HG03342 (cell line): ENCODE measurements around the gene DCLRE1C.
"Not testable (repeated sequence)": the region's sequence is repeated elsewhere in the genome, so short reads cannot be mapped to it uniquely, and the experiment has no call there.

Source experiments
- ATAC-seq: cut with Tn5 transposase; IDR thresholded peaks from one replicate; pipeline ENCODE4 v1.9.1; 2021; ENCODE audit warnings: mild to moderate bottlenecking, moderate library complexity; ENCODE audit not compliant: unreplicated experiment

Gene DCLRE1C

DNA sequence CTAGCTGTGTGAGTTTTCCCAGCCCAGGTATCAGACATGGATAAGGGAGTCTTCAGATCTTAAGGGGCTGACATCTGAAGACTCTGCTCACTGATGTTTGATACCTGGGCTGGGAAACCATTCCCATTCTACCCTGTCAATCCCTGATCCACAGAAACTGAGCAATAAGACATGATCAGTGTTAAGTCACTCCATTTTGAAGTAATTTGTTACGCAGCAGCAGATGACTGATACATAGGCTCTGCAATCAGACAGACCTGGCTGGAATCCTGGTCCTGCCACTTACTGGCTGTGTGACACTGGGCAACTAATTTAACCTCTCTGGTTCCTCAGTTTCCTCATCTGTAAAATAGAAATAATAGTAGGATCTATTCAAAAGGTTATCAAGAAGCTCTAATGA lies 6.6 kb downstream of the DCLRE1C start:
- ATAC-seq, result no peak

DNA sequence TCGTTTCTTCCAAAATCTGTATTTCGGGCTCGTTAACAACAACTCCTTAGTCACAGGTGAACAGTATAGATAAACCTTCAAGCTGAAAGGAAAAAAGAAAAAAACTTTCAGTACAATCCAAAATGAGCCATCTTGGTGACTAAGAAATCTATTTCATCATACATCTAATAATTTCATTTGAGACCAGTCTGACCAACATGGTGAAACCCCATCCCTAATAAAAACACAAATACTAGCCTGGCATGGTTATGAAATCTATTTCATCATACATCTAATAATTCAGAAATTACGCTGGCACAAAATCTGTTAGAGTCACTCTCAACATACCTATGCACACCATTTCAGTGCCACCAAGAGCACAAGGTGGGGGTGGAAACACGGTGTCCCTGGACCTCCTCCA lies 8.8 kb downstream of the DCLRE1C start:
- no peak for ATAC-seq

DNA sequence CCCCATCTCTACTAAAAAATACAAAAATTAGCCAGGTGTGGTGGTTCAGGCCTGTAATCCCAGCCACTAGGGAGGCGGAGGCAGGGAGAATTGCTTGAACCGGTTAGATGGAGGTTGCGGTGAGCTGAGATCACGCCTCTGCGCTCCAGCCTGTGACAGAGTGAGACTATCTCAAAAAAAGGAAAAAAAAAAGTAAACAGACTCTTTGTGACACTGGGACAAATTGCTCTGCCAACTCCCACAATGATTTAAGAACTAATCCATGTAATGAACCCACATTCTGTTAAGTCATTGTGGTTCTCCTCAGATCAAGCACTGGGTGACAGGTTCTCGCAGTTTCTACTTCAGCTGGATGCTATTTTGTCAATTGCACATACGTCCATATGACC lies 11.0 kb downstream of the DCLRE1C start:
- ATAC-seq, result not testable (repeated sequence)

DNA sequence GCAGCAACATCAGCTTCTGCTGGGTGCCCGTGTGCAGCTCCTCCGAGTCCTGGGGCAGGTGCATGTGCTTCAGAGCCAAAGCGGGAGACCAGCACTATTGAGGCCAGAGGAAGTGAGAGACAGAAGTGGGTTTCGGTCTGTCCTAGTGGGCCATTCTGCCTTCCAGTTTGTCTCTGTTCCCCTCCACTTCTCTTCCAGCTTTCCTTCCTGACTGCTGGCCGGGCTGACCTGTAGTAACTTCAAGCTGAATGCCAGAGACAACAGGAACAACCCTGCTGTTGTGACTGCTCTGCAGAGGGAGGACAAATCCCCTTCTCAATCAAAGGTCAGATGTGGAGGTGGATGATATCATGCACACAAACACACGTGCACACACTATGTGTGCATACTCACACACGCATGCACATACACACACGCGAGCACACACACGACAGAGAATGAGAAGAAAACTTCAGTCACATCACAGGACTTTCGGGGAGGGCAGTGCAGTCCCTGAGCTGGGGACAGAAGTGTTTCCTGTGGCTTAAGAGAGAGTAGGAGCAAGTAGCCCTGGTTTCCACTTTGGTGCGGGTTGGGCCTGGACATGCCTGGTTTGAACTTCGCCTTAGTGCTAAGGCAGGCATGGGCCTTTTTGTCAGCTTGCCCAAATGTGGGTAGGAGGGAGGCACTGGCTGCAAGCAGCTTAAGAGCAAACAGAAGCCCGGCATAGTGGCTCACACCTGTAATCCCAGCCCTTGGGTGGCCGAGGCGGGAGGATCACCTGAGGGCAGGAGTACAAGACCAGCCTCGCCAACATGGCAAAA lies 11.5 kb downstream of the DCLRE1C start:
- peak; percentile 84 for ATAC-seq

DNA sequence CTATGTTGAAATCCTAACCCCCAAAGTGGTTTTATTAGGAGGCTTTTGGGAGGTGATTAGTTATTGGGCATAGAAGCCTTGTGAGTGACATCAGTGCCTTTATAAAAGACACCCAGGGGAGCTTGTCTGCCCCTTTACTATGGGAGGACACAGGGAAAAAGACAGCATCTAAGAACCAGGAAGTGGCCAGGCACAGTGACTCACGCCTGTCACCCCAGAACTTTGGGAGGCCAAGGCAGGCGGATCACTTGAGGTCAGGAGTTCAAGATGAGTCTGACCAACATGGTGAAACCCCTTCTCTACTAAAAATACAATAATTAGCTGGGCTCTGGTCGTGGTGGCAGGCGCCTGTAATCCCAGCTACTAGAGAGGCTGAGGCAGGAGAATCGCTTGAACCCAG lies 14.9 kb downstream of the DCLRE1C start:
- not testable (repeated sequence) for ATAC-seq

DNA sequence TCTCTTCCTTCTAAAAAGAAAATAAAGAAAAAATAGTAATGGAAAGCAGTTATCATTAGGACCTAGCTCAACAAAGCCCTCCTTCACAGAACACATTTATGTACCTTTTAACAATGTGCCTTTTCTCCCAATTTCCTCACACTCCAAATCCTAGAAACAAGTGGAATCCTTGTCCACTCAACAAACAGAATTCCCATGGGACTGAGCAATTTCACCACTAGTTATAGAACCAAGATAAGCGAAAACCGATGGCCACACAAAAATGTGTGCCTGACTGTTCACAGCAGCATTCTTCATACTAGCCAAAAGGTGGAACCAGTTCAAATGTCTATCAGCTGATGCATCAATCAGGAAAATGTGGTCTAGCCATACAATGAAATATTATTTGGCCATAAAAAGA lies 17.3 kb downstream of the DCLRE1C start:
- ATAC-seq, result no peak

DNA sequence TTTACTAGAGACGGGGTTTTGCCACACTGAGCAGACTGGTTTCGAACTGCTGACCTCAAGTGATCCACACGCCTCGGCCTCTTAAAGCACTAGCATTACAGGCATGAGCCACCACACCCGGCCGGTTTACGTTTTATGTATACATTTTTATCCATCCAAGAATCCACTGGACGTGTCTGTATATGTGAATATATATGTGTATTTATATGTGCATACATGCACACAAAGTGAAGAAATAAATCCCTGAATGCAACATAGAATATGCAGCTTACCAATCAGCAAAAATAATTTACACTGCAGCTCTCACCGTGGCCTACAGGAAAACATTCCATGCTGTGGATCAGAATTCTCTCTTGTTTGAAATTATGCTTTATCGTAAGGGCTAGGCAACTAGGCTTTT lies 23.3 kb downstream of the DCLRE1C start:
- no peak for ATAC-seq

DNA sequence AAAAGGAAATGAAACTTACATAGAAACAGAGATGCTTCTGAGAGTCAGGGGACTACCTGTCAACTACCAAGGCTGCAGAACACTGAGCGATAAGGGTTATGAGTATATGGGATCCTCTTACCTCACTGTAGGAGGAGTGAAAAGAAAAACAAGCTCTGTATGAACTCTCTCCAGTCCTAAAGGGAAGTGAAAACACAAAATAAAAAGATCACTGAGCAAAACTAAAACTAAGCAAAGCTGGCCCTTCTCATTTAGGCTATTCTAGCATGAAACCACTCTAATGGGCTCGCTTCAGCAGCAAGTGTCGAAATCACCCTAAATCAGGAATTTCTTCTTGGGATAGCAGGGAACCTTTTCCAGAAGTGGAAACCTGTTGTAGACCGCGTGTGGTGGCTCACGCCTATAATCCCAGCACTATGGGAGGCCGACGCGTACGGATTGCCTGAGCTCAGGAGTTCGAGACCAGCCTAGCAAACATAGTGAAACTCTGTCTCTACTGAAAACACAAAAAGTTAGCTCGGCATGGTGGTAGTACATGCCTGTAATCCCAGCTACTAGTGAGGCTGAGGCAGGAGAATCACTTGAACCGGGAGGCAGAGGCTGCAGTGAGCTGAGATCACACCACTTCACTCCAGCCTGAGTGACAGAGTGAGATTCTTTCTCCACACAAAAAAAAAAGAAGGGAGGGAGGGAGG lies 27.0 kb downstream of the DCLRE1C start:
- peak; percentile 97 for ATAC-seq

DNA sequence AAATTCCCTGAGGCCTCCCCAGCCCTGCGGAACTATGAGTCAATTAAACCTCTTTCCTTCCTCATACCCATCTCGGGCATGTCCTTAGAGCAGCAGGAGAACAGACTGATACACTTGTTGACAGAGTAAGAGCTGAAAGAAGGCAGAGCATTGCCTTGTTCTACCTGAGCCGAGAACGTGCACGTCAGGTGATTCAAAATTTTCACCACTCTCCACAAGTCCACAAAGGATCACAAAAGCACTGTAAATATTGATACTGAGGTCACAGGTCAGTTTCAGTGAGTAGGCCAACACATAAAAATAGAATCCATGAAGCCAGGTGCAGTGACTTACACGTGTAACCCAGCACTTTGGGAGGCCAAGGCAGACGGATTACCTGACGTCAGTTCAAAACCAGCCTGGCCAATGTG lies 27.8 kb downstream of the DCLRE1C start:
- ATAC-seq, result peak; percentile 17

DNA sequence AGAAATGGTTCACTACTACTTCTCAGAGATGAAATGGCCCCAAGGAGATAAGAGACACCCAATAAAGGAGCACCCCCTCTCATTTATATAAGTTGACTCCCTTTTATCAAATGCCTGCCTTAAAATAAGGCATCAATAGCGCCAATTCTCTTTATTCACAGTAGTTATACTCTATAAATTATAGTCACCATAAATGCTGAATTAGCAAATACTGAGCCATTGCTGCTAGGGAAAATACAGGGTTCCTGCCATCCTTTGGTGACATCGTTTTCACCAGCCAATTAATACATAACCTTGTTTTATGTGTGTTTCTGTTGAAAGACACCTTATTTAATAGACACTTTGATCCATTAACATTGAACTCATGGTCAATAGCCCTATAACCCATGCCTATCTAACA lies 28.6 kb downstream of the DCLRE1C start:
- no peak for ATAC-seq

DNA sequence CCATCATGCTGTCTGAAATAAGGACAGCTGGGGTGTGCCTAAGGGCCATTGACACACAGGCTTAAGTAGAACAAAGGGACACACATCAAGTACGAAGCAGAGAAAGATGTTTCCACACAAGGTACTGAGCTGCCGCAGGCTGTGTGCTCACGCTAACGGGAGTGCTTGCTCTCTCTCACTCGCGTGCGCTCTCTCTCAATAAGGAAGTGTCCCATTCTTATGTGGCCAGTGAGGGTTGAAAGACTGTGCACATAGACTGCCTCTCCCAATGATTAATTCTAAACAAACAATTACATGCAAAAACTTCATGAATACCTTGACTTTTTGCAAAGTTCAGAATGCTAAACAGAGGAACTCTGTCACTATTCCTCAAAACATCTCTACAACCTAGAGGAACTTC lies 29.9 kb downstream of the DCLRE1C start:
- ATAC-seq, result no peak

DNA sequence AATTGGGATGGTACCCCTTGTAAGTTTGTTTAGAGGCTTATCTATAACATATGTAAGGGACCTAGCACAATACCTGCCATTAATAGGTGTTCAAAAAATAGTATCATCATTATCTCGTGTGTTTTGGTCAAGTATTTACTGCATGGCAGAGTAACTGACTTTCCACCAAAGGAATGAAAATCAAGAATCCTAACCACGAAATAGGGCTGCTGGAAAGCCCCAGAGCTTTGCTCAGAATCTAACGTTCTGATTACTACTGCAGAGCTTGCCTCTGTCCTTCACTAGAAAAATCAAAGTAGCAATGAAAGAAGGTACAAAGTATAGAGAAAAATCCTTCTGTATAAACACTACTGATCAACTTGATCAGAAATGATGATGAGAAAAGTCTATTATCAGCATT lies 34.9 kb downstream of the DCLRE1C start:
- ATAC-seq, result no peak

DNA sequence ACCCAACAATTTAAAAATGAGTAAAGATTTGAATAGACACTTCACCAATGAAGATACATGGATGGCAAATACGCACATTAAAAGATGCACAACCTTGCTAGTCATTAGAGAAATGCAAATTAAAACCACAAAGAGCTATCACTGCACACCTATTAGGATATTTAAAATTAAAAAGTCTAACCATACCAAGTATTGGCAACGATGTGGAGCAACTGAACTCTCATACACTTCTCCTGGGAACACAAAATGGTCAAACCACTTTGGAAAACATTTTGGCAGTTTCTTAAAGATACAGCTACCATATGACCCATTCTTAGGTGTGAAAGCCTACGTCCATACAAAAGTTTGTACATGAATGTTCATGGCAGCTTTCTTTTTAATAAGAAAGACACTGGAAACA lies 36.1 kb downstream of the DCLRE1C start:
- ATAC-seq, result no peak

DNA sequence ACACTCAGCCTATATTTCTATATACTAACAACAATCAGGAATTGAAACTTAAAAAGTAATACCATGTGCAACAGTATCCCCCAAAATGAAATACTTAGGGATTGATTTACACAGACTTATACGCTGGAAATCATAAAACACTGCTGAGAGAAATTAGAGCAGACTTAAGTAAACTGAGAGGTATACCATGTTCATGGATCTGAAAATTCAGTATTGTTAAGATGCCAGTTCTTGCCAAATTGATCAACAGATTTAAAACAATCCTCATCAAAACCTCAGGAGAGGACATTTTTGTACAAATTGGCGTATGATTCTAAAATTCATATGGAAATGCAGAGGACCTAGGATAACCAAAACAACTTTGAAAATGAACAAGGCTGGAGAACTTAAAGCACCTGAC lies 37.3 kb downstream of the DCLRE1C start:
- no peak for ATAC-seq

DNA sequence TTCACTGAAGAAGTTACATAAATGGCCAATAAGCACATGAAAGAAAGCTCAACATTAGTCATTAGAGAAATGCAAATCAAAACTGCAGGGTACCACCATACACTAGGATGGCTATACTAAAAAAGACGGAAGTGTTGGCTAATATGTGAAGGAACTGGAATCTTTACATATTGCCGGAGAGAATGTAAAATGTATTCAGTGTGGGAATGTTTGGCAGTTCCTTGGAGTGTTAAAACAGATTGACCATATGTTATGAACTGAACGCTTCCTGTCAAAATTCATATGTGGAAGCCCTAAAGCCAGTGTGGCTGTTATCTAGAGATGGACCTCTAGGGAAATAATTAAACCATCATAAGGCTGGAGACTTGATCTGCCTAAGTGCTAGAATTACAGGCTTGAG lies 42.1 kb downstream of the DCLRE1C start:
- no peak for ATAC-seq

DNA sequence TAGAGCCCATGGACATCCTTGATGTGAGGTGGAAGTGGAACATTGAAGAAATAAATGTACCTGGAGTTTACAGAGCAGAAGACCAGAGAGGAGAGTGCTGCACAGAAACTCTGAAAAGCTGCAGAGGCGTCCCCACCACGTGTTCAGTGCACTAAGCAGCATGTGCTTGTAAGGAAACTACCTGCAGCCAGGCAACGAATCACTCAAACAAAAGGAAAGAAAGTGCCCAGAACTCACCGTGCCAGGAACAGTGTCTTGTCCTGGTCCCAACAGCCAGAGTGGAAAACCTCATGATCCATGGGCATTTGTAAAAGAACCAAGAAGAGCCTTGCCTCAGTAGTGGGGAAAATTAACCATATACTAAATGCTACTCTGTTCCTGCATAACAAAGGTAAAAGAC lies 42.9 kb downstream of the DCLRE1C start:
- no peak for ATAC-seq

DNA sequence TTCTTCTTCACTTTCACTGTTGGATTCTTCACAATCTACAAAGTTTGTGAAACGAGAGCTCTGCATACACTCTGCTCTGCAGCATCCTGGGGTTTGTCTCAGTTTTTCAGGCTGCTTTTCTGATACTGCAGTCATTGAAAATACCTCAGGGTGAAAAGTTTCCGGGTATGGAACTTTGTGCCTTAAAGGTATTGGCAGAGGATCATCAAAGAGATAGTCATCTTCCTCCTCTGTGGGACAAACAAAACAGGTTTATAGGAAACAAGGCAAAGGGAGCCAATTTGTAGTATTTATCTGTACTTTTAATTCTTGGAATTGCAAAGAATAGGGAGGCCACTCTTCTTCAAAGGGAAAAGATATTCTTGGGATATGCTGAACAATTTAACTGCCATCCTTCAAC lies 44.8 kb downstream of the DCLRE1C start:
- no peak for ATAC-seq

DNA sequence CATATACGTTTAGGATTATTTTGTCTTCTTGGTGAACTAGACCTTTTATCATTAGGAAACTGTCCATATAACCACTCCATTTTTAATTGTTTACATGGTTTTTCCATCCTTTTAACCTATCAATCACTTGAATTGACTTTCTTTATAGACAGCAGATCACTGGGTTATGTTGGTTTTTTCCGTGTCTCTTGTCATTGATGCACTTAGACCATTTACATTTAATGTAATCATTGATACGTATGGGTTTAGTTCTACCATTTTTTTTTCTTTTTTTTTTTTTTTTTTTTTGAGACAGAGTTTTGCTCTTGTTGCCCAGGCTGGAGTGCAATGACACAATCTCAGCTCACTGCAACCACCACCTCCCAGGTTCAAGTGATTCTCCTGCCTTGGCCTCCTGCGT lies 46.3 kb downstream of the DCLRE1C start:
- not testable (repeated sequence) for ATAC-seq

DNA sequence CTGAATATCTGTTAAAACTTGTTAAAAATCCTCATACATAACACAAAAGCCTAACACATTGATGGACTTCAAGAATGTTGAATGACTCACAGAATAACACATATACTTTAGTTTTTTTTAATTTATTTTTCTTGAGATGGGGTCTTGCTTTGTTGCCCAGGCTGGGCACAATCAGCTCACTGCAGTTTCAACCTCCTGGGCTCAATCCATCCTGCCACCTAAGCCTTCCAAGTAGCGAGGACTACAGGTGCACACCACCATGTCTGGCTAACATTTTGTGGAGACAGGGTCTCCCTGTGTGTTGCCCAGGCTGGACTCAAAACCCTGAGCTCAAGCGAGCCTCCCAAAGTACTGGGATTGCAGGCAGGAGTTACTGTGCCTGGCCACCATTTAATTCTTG lies 47.1 kb downstream of the DCLRE1C start:
- no peak for ATAC-seq

DNA sequence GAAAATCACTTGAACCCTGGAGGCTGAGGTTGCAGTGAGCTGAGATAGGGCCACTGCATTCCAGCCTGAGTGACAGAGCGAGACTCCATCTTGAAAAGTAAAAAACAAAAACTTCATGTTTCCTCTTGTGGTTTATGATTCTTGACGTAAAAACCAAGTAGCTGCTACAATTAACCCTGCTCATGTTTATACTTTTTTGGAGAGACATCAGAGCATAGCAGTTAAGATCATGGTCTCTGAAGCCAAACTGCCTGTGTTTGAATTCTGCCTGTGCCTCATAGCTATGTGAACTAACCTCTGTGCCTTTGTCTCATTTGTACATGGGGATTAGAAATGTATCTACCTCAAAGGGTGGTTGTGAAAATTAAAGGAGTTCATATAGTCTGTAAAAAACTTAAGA lies 48.0 kb downstream of the DCLRE1C start:
- ATAC-seq, result no peak

DNA sequence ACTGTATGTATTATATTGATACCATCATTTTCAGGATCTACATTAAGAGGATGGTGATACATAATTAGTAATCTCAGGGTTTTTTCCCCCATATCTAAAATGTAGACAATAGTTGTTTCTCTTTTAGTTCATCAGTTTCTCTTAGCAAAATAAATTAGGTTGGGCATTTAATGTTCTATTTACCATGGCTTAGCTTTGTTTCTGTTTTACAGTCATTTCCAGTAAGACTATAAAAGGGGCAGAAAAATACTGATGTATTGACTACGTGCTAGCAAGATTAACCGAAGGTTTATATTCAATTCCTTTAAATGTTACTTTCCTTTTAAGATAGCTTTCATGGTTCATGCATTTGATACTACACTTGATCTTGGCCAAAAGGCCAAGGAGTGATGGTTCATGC lies 49.0 kb downstream of the DCLRE1C start:
- ATAC-seq, result no peak

DNA sequence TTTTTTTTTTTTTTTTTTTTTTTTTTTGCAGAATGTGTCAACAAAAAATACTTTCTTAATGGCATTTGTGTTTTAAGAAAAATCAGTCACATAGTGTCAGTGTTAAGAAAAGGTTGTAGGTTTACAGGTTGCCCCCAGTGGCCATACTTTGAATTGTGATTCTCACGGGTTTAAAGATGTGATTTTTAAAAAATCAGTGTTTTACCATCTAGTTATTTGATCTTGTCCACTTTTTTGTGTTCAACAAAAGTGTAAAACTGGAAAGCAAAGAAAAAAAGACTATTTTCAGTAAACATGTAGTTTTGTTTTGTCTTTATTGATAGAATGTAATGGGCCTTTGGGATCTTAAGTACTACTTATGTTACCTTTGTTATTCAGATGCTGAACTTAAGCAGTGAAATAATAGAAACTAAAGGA lies 49.6 kb downstream of the DCLRE1C start:
- ATAC-seq, result no peak

DNA sequence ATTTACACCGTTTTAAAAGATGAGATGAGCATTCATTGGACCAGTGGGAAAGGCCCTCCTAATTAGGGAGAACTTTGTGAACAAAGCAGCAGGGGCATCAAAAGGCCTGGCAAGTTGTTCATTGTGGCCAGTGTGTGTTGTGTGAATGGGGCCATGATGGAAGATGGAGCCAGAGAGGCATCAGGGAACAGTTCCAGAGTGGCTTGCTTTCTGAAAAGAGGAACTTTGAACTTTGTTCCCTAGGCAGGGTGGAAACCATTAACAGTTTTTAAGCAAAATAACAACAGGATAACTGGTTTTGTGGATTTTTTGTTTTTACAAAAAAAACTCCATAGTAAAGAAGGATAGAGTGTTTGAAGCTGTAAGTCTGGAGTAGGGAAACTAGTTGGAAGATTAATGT lies 62.7 kb downstream of the DCLRE1C start:
- ATAC-seq, result no peak
